ENCODE results near the gene SYT17.
"Not testable (repeated sequence)": the region's sequence is repeated elsewhere in the genome, so short reads cannot be mapped to it uniquely, and the experiment has no call there.

SYT17 gene

DNA sequence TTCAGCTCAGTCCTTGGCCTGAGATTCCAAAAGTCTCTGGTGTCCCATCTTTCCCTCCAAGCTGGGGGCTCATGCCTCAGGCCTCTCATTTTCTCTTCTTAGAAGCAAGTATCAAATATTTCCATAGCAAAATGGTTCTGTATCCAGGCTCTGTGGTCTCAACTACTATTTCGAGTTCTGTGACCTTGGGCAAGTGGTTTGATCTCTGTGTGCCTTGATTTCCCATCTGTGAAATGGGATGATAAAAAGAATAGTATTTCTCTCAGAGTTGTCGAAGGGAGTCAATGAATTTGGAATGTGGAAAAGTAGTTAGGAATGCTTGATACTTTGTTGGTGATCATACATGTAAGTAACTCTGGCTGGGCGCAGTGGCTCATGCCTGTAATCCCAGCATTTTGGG is 6.4 kb downstream of the SYT17 start:
- no peak for DNase-seq

- DNase-seq: no peak
Measured at GRCh38 chr16:19175492-19176262, 7.6 kb downstream of the SYT17 start.

- DNase-seq: no peak
Measured at GRCh38 chr16:19177111-19177739, 9.2 kb downstream of the SYT17 start.

DNA sequence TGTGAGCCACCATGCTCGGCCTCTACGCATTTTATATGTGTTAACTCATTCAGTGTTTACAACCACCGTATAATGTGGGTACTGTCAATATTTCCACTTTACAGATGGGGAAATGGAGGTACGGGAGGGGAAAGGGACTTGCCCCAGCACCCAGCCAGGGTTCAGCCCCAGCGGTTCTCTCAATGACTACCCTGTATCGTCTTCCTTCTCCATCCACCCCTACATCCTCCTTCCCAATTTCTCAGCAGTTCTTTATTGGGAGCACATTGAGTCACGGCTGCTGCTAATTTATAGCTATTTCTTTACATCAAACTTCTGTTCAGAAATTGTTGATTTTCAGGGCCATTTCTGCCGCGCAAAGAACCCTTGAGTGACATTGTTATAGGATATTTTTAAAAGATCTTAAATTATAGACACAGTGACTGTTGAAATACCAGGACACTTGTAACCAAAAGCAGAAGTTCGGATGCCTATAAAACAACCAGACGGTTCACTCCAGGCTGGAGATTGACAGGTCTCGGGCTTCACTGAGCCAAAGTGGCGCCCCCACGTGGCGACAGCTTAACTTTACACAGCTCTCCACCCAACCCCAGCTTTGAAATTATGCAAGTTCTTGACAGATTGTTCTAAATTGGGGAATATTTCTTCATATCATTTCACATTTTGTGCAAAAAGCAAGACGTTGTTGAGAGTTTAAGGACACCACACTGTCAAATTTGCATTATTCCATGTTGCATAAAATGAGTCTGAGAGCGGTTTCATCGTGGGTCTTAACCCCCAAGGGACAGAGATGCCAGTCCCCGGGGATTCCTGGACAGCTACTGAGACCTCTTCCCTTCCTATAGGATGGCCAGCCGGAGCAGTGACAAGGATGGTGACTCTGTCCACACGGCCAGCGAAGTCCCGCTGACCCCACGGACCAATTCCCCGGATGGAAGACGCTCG is 11.8 kb downstream of the SYT17 start:
- no peak for DNase-seq

- no peak for DNase-seq
Measured at GRCh38 chr16:19180741-19181140, 12.7 kb downstream of the SYT17 start.

DNA sequence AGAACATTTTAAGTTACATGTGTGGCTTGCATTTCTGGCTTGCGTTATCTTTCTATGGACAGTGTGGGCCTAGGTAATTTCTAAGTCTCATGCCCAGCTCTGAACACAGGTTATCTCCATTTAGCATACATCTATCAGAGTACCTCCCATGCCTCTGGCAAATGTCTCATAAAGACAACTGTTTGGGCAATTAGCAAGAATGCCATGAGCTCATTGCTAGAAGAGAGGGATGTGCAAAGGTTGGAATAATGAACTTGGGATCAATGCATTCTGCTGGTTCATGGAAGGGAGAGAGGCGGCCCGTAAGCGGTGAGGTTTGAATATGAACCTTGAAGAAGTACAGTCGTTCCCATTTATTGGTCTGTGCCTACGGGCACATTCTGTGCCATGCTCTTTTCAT is 14.4 kb downstream of the SYT17 start:
- no peak for DNase-seq

DNA sequence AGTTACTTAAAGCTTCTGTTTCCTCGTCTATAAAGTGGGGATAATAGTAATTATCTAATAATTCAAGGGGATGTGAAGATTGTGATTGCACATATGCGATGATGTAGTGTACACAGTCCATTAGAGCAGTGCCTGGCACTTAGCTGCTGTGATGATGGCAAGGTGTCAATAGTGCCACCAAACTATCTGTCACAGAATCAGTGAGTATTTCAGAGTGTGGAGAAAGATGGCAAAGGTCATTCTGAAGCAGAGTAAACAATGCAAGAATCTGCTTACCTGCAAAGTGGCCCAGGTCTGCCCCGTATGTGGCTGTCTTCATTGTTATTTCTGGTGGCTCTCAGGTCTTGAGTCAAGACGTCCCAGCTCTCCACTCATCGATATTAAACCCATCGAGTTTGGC is 15.1 kb downstream of the SYT17 start:
- DNase-seq: no peak

DNA sequence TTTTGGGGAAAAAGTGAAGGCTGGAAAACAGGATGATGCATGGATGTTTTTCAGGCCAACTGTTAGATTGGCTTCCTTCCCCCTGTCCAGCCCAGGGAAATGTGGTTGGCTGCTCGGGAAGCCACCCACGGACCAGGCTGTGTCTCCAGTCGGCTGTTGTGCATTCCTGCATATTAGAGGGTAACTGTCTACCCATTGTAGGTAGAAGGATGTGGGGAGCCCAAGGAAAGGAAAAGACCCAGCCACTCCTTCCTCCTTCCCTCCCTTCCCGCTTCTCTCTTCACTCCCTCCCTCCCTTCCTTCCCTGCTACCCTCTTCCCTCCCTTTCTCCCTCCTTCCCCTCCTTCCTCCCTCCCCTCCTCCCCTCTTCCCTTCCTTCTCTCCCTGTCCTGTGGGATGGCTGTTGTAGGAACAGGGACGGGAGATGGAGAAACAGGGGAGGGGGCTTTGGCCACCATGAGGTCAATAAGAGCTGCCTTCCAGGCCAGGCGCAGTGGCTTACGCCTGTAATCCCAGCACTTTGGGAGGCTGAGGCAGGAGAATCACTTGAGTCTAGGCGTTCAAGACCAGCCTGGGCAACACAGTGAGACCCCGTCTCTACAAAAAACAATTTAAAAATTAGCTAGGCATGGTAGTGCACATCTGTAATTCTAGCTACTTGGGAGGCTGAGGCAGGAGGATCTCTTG is 16.9 kb downstream of the SYT17 start:
- DNase-seq: no peak

DNA sequence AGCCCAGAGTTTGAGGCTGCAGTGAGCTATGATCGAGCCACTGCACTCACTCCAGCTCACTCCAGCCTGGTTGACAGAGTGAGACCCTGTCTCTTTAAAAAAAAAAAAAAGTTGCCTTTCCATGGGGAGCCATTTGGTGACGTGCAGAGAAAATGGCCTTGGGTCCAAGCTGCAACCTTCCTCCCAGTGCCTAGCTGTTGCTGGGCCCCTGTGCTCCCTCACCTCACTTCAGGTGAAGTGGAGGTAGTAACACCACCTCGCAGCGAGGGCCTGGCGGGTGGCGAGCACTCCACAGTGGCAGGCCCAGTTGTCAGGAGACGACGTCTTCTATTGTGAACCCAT is 17.4 kb downstream of the SYT17 start:
- no peak for DNase-seq

GRCh38 chr16:19186408-19186807 is 18.4 kb downstream of the SYT17 start:
- DNase-seq: no peak

GRCh38 chr16:19187961-19188360 is 19.9 kb downstream of the SYT17 start:
- DNase-seq: not testable (repeated sequence)

GRCh38 chr16:19188406-19188805 is 20.4 kb downstream of the SYT17 start:
- no peak for DNase-seq

DNA sequence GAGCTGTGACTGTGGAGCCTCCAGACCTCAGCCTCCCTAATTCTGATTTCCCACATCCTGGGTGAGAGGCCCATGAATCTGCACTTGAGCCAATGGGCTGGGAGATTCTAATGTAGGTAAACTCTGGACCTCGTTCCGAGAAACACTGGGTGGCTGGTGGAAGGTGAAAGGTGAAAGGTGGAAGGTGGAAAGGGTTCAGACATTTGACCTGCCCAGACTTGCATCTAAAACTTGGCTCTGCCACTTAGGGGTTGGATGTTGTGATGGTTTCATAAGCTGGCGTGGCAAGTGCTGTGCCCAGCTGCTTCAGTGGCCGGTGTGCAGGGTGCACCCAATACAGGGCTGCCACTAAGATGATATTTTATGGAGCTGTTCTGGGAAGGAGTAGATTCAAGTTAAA is 24.8 kb downstream of the SYT17 start:
- no peak for DNase-seq

GRCh38 chr16:19196871-19197270 is 28.8 kb downstream of the SYT17 start:
- no peak for DNase-seq

GRCh38 chr16:19203374-19203966 is 35.4 kb downstream of the SYT17 start:
- DNase-seq: no peak

DNA sequence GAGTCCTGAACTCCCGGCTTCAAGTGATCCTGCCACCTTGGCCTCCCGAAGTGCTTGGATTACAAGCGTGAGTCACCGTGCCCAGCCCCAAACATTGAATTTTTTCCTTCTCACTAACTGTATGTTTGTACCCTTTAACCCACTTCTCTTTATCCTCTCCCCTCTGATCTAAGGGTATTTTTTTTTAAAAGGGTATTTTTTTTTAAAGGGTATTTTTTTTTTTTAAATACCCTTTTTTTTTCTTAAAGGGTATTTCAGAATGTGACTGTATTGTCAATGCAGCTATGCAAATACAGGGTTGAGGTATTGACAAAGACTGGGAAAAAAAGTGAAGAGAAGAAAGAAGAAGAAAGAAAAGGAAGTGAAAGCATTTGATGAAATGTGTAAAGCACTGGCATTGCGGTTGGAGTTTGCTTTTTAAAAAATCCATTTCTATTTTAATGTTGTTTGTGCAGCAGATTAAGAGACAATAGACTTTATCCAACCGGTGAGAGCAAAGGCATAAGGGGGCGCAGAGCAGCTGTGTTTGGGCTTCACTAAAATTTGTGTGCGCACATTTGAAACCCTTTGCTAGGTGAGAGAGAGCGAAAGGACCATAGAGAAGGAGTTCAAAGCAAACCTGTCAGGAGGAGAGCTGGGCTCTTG is 42.4 kb downstream of the SYT17 start:
- no peak for DNase-seq

DNA sequence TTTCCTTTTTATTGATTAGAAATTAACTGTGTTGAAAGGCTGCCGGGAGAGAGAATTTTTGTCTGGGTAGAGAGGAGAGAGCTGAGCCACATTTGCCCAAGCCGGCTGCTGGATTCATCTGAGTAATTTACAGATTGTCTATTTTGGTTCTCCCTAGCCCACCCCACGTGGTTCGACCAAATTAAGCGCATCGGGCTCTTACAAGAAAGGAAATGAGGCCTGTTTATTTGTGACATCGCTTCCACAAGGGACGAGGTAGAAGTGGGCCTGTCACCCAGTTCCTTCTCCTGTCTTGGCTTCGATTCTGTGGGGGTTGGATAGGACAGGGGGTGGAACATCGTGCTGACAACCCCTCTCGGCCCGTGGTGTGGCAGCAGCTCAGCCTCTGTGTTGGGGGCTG is 42.9 kb downstream of the SYT17 start:
- DNase-seq: no peak

GRCh38 chr16:19212059-19212458 is 44.0 kb downstream of the SYT17 start:
- DNase-seq: no peak

- no peak for DNase-seq
Measured at GRCh38 chr16:19213885-19214284, 45.8 kb downstream of the SYT17 start.

- DNase-seq: no peak
Measured at GRCh38 chr16:19215705-19216104, 47.7 kb downstream of the SYT17 start.

- no peak for DNase-seq
Measured at GRCh38 chr16:19218581-19218980, 50.5 kb downstream of the SYT17 start.

GRCh38 chr16:19219836-19220235 is 51.8 kb downstream of the SYT17 start:
- no peak for DNase-seq

Data from NCI-H1417 treated with DMSO at 0.1 percent for 48 hours (cell line).